ENCODE data around the gene PARD3. TPM values are rescaled to one million over a fixed set of nuclear protein-coding genes. Genes with fewer than 3 reads are reported as not detected.

Gene PARD3
- total RNA-seq, 1 donor from 2014 or later = 37.2 TPM

DNA sequence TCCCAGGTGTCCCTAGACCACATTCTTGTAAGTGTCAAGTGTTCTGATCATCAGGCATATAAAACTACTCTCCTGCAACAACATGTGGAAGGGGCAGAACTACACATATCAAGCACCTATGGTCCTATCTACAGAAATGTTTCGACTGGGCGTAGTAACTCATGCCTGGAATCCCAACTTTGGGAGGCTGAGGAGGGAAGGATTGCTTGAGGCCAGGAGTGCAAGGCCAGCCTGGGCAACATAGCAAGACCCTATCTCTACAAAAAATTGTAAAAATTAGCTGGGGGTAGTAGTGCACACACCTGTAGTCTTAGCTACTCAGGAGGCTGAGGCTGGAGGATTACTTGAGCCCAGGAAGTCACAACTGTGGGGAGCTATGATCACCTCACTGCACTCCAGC is 244.2 kb downstream of the PARD3 start:
- Mint-ChIP-seq H3K36me3 (ENCODE audit: unreplicated experiment) (peaks cover 1% of the 10 kb centered on the region), H3K4me3 (ENCODE audit: unreplicated experiment) (no peak overlapping the region), H3K27ac (ENCODE audit: unreplicated experiment) (no peak overlapping the region), H3K4me1 (ENCODE audit: unreplicated experiment) (peaks cover 12% of the 10 kb centered on the region), H3K9me3 (ENCODE audit: unreplicated experiment) (no peaks in the 10 kb centered on the region), H3K27me3 (ENCODE audit: unreplicated experiment) (no peaks in the 10 kb centered on the region)
- DNase-seq (ENCODE audit: extremely low spot score, unreplicated experiment) = no peak
- TF ChIP-seq, protein P1, sequence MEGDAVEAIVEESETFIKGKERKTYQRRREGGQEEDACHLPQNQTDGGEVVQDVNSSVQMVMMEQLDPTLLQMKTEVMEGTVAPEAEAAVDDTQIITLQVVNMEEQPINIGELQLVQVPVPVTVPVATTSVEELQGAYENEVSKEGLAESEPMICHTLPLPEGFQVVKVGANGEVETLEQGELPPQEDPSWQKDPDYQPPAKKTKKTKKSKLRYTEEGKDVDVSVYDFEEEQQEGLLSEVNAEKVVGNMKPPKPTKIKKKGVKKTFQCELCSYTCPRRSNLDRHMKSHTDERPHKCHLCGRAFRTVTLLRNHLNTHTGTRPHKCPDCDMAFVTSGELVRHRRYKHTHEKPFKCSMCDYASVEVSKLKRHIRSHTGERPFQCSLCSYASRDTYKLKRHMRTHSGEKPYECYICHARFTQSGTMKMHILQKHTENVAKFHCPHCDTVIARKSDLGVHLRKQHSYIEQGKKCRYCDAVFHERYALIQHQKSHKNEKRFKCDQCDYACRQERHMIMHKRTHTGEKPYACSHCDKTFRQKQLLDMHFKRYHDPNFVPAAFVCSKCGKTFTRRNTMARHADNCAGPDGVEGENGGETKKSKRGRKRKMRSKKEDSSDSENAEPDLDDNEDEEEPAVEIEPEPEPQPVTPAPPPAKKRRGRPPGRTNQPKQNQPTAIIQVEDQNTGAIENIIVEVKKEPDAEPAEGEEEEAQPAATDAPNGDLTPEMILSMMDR (IDR thresholded peaks at IDR 0.05) = no peak

DNA sequence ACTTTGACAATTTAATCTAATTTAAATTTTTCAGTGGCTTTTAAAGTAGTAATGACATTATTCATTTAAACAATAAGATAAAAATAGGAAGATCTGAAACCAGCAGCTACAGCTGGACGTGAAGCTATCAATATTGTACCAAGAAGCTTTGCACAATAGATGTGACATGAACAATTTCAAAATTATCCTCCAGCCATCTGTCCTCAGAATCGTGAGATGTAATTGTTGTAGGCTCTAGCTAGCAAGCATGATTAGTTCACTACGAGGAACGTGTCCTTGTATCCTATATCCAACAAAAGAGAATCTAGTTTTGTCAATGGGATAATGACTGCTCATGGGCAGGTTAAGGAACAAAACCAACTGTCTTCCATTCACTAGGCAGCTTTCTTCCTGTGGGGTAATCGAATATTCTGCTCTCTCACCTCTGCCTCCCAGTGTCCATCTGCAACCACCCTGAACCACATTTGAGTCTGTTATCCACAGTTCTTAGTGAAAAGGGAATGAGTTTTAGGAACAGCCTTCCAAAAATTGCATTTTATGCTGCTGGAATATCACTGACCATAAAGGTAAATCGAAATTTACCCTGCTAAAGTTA is 247.3 kb downstream of the PARD3 start:
- Mint-ChIP-seq H3K27ac (ENCODE audit: unreplicated experiment) (no peak overlapping the region), H3K27me3 (ENCODE audit: unreplicated experiment) (no peaks in the 10 kb centered on the region), H3K4me3 (ENCODE audit: unreplicated experiment) (no peak overlapping the region), H3K4me1 (ENCODE audit: unreplicated experiment) (peaks cover 14% of the 10 kb centered on the region), H3K36me3 (ENCODE audit: unreplicated experiment) (peaks cover 1% of the 10 kb centered on the region), H3K9me3 (ENCODE audit: unreplicated experiment) (no peaks in the 10 kb centered on the region)
- no peak for DNase-seq (ENCODE audit: extremely low spot score, unreplicated experiment)
- TF ChIP-seq, protein P1 (IDR thresholded peaks at IDR 0.05) = no peak

DNA sequence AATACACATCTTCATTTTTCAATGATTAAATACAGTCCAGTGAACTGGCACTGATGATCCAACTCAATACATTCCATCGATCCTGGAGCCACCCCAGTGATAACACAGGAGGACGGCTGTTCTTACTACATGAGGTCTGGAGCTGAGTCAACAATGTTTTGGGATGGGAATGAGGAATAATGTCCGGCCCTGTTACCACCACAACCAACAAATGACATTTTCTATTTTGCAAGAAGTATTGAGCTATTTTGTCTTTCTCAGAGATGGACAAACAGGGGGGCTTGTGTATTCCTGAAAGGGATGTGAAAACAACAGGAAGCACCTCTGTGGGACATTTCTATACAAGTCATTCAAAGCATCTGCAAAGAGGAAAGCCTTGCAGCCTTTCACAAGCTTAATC is 249.2 kb downstream of the PARD3 start:
- TF ChIP-seq, protein P1 (IDR thresholded peaks at IDR 0.05) = no peak
- peaks cover 14% of the 10 kb centered on the region for H3K4me1 Mint-ChIP-seq (ENCODE audit: unreplicated experiment)
- H3K4me3 Mint-ChIP-seq (ENCODE audit: unreplicated experiment) = no peak overlapping the region
- peaks cover 1% of the 10 kb centered on the region for H3K36me3 Mint-ChIP-seq (ENCODE audit: unreplicated experiment)
- no peaks in the 10 kb centered on the region for H3K9me3 Mint-ChIP-seq (ENCODE audit: unreplicated experiment)
- H3K27me3 Mint-ChIP-seq (ENCODE audit: unreplicated experiment) = no peaks in the 10 kb centered on the region
- DNase-seq (ENCODE audit: extremely low spot score, unreplicated experiment) = no peak
- no peak overlapping the region for H3K27ac Mint-ChIP-seq (ENCODE audit: unreplicated experiment)

DNA sequence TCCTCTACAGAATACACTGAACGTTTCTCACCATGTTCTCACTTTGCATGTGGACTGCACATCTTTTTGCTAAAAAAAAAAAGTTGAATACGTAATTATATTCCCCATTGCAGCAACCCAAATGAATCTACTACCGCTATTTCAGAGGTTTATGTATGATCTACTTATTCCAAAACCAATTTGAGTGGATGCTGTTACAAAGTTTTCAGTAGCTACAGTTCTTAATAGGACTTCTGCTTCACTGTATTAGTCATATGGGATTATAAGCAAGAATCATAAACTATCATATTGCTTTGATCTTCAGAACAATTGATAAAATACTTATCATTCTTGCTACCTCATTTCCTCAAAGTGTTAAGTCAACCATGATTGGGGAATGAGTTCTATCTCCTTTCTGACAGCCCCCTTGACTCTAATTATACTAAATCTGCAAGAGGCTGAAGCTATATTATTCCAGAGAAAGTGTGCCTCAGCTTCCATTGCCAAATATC is 257.0 kb downstream of the PARD3 start:
- H3K27ac Mint-ChIP-seq (ENCODE audit: unreplicated experiment) = no peak overlapping the region
- H3K4me3 Mint-ChIP-seq (ENCODE audit: unreplicated experiment) = no peak overlapping the region

DNA sequence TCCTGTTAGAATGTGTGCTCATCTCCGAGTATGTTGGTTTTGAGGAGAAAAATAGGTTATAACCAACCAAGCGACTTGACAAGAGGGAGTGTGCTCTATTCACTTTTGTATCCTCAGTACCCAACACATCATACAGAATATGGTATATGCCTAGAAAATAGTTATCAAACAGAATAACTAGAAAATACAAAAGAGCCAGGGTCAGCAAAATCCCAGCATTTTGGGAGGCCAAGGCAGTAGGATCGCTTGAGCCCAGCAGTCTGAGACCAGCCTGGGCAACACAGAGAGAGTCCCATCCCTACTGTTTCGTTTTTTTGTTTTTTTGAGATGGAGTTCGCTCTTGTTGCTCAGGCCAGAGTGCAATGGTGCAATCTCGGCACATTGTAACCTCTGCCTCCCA is 257.9 kb downstream of the PARD3 start:
- TF ChIP-seq, protein P1 (IDR thresholded peaks at IDR 0.05) = no peak
- peaks cover 26% of the 10 kb centered on the region for H3K4me1 Mint-ChIP-seq (ENCODE audit: unreplicated experiment)
- no peak overlapping the region for H3K27ac Mint-ChIP-seq (ENCODE audit: unreplicated experiment)

More for the DNA sequence above, 257.0 kb downstream of the PARD3 start:
- Mint-ChIP-seq H3K9me3 (ENCODE audit: unreplicated experiment) (no peaks in the 10 kb centered on the region), H3K4me1 (ENCODE audit: unreplicated experiment) (peaks cover 25% of the 10 kb centered on the region), H3K27me3 (ENCODE audit: unreplicated experiment) (no peaks in the 10 kb centered on the region), H3K36me3 (ENCODE audit: unreplicated experiment) (no peaks in the 10 kb centered on the region)
- no peak for DNase-seq (ENCODE audit: extremely low spot score, unreplicated experiment)
- TF ChIP-seq, protein P1 (IDR thresholded peaks at IDR 0.05) = no peak

More for the DNA sequence above, 257.9 kb downstream of the PARD3 start:
- Mint-ChIP-seq H3K9me3 (ENCODE audit: unreplicated experiment) (no peaks in the 10 kb centered on the region), H3K27me3 (ENCODE audit: unreplicated experiment) (no peaks in the 10 kb centered on the region), H3K36me3 (ENCODE audit: unreplicated experiment) (no peaks in the 10 kb centered on the region), H3K4me3 (ENCODE audit: unreplicated experiment) (no peak overlapping the region)
- no peak for DNase-seq (ENCODE audit: extremely low spot score, unreplicated experiment)
